Gastroesophageal sphincter (tissue), 4 donors: ENCODE results near the gene SPON2. TPM values are rescaled to one million over a fixed set of nuclear protein-coding genes. Genes with fewer than 3 reads are reported as not detected.

Source experiments
- ATAC-seq: fragments of 150-250 bp; one replicate; pipeline ENCODE4 v1.9.1; 2016; ENCODE audit warnings: mild to moderate bottlenecking, moderate library complexity
- H3K27ac ChIP-seq, 4 donors: fragments of 200-600 bp; sonication (generic) in 3 of 4; 1 replicate in 3 of 4; 2 replicates in 1 of 4; pipeline ENCODE4 v1.5.1; 2016 to 2019
- H3K27me3 ChIP-seq: fragments of 200-600 bp; sonication (generic); one replicate; pipeline ENCODE4 v1.5.1; 2019
- H3K36me3 ChIP-seq, 2 donors: fragments of 200-600 bp; sonication (generic); one replicate each; pipeline ENCODE4 v1.5.1; 2019; ENCODE audit warnings: control low read depth in 1 of 2
- H3K4me1 ChIP-seq, 3 donors: fragments of 200-600 bp; sonication (generic); 1 replicate in 2 of 3; 2 replicates in 1 of 3; pipeline ENCODE4 v1.5.1; 2016 to 2019; ENCODE audit warnings: control low read depth in 2 of 3
- H3K4me3 ChIP-seq, 2 donors: fragments of 200-600 bp; sonication (generic); one replicate each; pipeline ENCODE4 v1.5.1; 2019; ENCODE audit warnings: mild to moderate bottlenecking in 1 of 2, moderate library complexity in 1 of 2
- H3K9me3 ChIP-seq, 3 donors: fragments of 200-600 bp; sonication (generic); one replicate each; pipeline ENCODE4 v1.5.1; 2017 to 2019; ENCODE audit warnings: control low read depth in 2 of 3
- EP300 ChIP-seq: sonication (generic); formaldehyde crosslinking; IDR thresholded peaks from one replicate; pipeline ENCODE4 v1.6.1; 2017; ENCODE audit warnings: antibody characterized with exemption, mild to moderate bottlenecking
- POLR2A ChIP-seq, 2 donors: fragments of 450-650 bp; IDR thresholded peaks; one replicate each; pipeline ENCODE4 v1.6.1; 2017; ENCODE audit warnings: antibody characterized with exemption in 2 of 2, mild to moderate bottlenecking in 2 of 2, moderate library complexity in 1 of 2
- POLR2AphosphoS5 ChIP-seq: sonication (generic); formaldehyde crosslinking; IDR thresholded peaks from one replicate; pipeline ENCODE4 v1.6.1; 2017; ENCODE audit warnings: antibody characterized with exemption
- WGBS, 2 donors: methylation state at CpG; one replicate each; pipeline ENCODE4 v1.1.5; 2018; ENCODE audit warnings: low coverage in 1 of 2; 5-methylcytosine and 5-hydroxymethylcytosine counted together
- total RNA-seq, 4 donors: library from RNA; depleted of rRNA; stranded (reverse); fragments of >200 nt; gene quantifications; one replicate each; pipeline ENCODE4 v1.1.0, GENCODE V29; 2016
- TF ChIP-seq, protein P1 (sequence below), 4 experiments: fragments of 200-600 bp in 2 of 4; fragments of 450-650 bp in 2 of 4; sonication (generic) in 1 of 4; IDR thresholded peaks; one replicate each; pipeline ENCODE4 v1.5.1; 2017 to 2019; ENCODE audit warnings: antibody characterized with exemption in 4 of 4, mild to moderate bottlenecking in 2 of 4, moderate library complexity in 2 of 4

Gene SPON2
- total RNA-seq, 4 donors from 2014 or later = 16.3 to 72.5 (median 55.0) TPM

- peaks cover 5 to 73% (median 28%) of the 10 kb centered on the region in 3 donors for H3K4me1 ChIP-seq
- peak; percentile 49 for ATAC-seq
- no CpG with 5 or more reads among the region's 31 CpGs for WGBS, 2 donors
- H3K9me3 ChIP-seq = no peaks in the 10 kb centered on the region
- peaks cover 0 to 69% of the 10 kb centered on the region in 2 donors for H3K36me3 ChIP-seq
- H3K4me3 ChIP-seq = no peak overlapping the region
- H3K27ac ChIP-seq = peak overlapping the region in 1 of 4 donors; percentile 79
- TF ChIP-seq EP300 = no peak
- TF ChIP-seq POLR2AphosphoS5 = no peak
- no peak for TF ChIP-seq POLR2A (IDR thresholded peaks at IDR 0.05)
- TF ChIP-seq, protein P1, sequence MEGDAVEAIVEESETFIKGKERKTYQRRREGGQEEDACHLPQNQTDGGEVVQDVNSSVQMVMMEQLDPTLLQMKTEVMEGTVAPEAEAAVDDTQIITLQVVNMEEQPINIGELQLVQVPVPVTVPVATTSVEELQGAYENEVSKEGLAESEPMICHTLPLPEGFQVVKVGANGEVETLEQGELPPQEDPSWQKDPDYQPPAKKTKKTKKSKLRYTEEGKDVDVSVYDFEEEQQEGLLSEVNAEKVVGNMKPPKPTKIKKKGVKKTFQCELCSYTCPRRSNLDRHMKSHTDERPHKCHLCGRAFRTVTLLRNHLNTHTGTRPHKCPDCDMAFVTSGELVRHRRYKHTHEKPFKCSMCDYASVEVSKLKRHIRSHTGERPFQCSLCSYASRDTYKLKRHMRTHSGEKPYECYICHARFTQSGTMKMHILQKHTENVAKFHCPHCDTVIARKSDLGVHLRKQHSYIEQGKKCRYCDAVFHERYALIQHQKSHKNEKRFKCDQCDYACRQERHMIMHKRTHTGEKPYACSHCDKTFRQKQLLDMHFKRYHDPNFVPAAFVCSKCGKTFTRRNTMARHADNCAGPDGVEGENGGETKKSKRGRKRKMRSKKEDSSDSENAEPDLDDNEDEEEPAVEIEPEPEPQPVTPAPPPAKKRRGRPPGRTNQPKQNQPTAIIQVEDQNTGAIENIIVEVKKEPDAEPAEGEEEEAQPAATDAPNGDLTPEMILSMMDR (IDR thresholded peaks at IDR 0.05) = no peak
- H3K27me3 ChIP-seq = no peaks in the 10 kb centered on the region
Observed at GRCh38 chr4:1215141-1216075, 43.0 kb upstream of the SPON2 start.

DNA sequence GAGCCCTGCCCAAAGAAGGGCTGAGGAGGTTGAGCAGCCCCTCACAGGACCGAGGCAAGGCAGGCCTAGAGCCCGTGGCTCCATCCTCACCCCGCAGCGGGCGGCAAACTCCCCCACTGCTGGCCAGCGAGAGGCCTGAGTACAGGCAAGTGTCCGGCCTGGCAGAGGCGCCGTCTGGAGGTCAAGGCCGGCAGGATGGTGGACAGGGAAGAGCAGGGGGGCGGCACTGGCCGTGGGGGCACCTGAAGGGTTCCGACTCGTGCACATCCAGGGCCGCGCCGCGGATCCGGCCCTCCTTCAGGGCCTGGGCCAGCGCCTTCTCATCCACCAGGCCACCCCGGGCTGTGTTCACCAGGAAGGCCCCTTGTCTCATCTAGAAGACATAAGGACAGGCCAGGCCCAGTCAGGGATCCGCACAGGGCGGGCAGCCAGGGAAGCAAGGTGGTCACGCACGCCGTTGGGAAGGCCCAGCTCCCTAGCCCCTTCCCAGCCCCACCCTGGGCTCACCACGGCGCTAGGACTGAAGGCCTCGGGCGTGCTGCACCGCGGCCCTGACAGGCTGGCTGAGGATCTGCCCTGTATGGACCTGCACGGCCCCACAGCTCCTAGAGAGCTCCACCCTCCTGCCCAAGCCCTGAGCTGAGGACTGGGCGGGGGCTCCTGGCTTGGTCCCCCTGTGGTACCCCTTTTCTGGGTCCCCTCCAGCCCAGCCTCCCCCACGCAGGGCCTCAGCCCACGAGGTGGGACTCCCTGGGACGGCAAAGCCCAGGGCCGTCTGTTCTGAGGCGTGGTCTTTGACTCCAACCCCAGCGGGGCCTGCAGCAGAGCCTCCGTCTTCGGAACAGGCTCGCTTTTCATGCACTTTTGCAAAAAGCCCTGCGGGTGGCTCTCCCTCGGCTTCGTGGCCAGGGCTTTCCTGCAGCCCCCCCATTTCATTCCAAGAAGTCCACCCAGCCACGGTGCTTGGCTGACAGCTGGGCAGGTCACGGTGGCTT lies 42.0 kb upstream of the SPON2 start:
- H3K36me3 ChIP-seq = peaks cover 0 to 67% of the 10 kb centered on the region in 2 donors
- no peak for ATAC-seq
- H3K9me3 ChIP-seq = no peaks in the 10 kb centered on the region
- no peak for TF ChIP-seq POLR2AphosphoS5
- no peak for TF ChIP-seq EP300
- TF ChIP-seq, protein P1 (IDR thresholded peaks at IDR 0.05) = no peak
- TF ChIP-seq POLR2A (IDR thresholded peaks at IDR 0.05) = no peak
- H3K27ac ChIP-seq = peak overlapping the region in 1 of 4 donors; percentile 79
- WGBS, 2 donors = 40 to 69% methylated on average over 1 to 8 of the region's 48 CpGs
- peaks cover 9 to 80% (median 38%) of the 10 kb centered on the region in 3 donors for H3K4me1 ChIP-seq
- H3K27me3 ChIP-seq = no peaks in the 10 kb centered on the region
- H3K4me3 ChIP-seq = no peak overlapping the region

DNA sequence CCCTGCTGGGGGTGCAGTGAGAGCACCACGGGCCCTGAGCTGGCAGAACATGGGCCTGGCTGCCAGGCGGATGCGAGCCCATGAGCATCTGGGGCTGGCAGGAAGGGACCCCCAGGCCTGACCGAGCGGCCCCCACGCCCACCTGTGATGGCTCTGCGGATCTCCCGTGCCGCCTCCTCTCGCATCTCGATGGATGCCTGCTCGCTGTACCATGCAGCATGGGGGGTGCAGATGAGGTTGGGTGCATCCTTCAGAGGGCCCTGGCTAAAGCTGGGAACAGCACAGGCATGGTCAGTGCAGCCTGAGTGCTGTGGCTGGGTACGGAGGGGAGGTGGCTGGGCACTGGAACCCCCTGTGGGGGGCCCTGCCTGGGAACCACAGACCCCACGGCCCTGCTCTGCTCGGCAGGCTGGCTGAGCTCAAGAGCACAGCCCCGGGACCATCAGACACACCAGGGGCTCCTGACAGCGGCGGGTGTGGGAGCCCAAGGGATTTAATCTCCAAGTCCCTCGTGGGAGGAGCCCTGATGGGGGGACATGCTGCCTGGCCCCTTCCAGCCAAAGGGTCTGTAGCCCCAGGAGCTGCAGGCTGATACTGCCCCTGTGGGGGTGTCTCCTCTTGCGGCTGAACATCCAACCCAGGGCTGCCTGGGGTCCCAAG lies 41.1 kb upstream of the SPON2 start:
- H3K9me3 ChIP-seq = no peaks in the 10 kb centered on the region
- peaks cover 9 to 80% (median 48%) of the 10 kb centered on the region in 3 donors for H3K4me1 ChIP-seq
- H3K36me3 ChIP-seq = peaks cover 0 to 67% of the 10 kb centered on the region in 2 donors
- no peak for ATAC-seq
- no CpG with 5 or more reads among the region's 20 CpGs for WGBS, 2 donors
- H3K4me3 ChIP-seq = no peak overlapping the region
- H3K27ac ChIP-seq = peak overlapping the region in 3 of 4 donors; percentile 6 to 79 (median 76)
- no peaks in the 10 kb centered on the region for H3K27me3 ChIP-seq
- TF ChIP-seq, protein P1 (IDR thresholded peaks at IDR 0.05) = no peak
- no peak for TF ChIP-seq POLR2A (IDR thresholded peaks at IDR 0.05)
- no peak for TF ChIP-seq EP300
- no peak for TF ChIP-seq POLR2AphosphoS5

DNA sequence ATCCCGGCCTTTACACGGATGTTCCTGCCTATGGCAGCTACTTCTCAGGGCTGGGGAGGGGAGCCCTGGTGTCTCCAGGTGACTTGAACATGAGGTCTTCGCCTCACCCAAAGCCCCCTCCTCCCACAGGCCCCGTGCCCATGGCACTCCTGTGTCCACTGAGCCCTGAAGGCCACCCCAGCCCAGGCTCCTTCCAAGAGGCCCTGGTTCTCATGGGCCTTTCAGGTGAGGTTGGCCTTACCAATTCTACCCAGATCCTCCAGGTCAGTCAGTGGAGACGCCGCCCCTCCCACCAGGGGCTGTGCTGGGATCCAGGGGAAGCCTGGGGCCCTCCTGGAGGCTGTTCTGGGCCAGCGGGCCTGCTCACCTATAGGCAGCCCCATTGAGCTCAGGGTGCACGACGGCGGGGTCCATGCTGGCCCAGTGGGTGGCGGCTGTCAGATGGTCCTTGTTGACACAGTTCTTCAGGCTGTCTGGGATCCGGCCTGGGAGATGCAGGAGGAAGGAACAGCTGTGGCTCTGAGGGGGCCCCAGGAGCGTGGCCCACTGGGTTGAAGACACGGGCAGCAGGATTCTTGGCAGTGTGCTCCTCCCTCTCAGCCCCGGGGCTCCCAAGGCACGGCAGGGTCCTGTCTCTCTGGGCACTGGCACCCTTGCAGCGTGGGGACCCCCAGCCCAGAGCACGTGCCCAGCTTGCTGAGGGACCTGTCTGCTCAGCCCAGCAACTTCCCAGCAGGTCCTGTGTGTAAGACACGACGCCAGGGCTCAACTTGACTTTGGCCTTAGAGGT lies 40.4 kb upstream of the SPON2 start:
- Histone ChIP-seq H3K27ac (peak overlapping the region in 3 of 4 donors; percentile 60 to 79 (median 76)), H3K4me3 (no peak overlapping the region), H3K27me3 (no peaks in the 10 kb centered on the region), H3K9me3 (no peaks in the 10 kb centered on the region), H3K4me1 (peaks cover 9 to 82% (median 54%) of the 10 kb centered on the region in 3 donors), H3K36me3 (peaks cover 0 to 67% of the 10 kb centered on the region in 2 donors)
- TF ChIP-seq, protein P1 (IDR thresholded peaks at IDR 0.05) = no peak
- TF ChIP-seq POLR2A (IDR thresholded peaks at IDR 0.05) = no peak
- no peak for TF ChIP-seq POLR2AphosphoS5
- no peak for TF ChIP-seq EP300
- no peak for ATAC-seq
- no CpG with 5 or more reads among the region's 20 CpGs for WGBS, 2 donors
